Measurements from ENCODE around the gene KCNQ2. TPM values are rescaled to one million over a fixed set of nuclear protein-coding genes. Genes with fewer than 3 reads are reported as not detected.

Gene KCNQ2
- total RNA-seq, 4 donors from 2014 or later = 0.19 to 0.40 (median 0.40) TPM; not detected in 1

DNA sequence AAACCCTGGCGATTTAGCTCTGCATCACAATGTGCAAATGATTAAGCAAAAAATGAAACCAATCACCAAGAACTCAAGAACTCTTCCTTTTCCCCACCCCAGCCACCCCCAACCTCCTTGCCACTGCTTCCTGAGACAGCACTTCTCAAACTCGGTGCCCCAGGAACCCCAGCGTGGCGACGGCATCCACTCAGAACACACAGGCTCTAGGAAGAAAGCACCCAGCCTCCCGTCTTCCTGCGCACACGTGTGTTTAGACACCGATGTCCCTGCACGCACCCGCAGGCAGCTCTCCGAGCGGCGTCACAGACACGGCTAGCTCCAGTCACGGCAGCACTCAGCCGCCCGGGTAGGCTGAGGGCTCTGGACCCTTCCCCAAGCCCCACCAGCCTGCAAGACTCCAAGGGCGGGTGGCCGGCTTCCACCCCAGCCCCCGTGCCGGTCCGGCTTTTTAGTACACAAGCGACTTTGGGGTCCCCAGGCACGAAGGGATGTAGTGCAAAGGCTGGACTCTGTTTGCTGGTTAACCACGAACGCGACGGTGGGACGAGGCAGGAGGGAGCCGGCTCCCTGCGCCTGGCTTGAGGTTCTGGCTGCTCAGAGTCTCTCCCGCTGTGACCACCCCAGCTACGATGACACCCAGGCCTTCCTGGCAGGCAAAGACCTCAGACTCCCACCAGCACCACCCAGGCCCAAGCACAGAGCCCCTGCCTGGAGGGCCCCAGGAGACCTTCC, 51.9 kb downstream of the KCNQ2 start:
- Histone ChIP-seq H3K9me3 (no peaks in the 10 kb centered on the region), H3K4me3 (no peak overlapping the region), H3K4me1 (no peaks in the 10 kb centered on the region), H3K36me3 (no peaks in the 10 kb centered on the region), H3K27ac (no peak overlapping the region), H3K27me3 (peaks cover 87% of the 10 kb centered on the region)
- no peak for ATAC-seq
- TF ChIP-seq CTCF (IDR thresholded peaks at IDR 0.05) (no peak), POLR2A (IDR thresholded peaks at IDR 0.05) (no peak), POLR2AphosphoS5 (IDR thresholded peaks at IDR 0.05) (no peak), EP300 (IDR thresholded peaks at IDR 0.05) (no peak)
- 82% methylated on average over 2 of the region's 34 CpGs; no CpG with 5 or more reads in 1 of the 2 donors for WGBS, 2 donors (ENCODE audit: low coverage in 1 of 2)

GRCh38 chr20:63419299-63419698, 53.2 kb downstream of the KCNQ2 start:
- Histone ChIP-seq H3K27me3 (peaks cover 94% of the 10 kb centered on the region), H3K27ac (no peak overlapping the region), H3K4me3 (no peak overlapping the region), H3K36me3 (no peaks in the 10 kb centered on the region), H3K9me3 (no peaks in the 10 kb centered on the region), H3K4me1 (no peaks in the 10 kb centered on the region)
- TF ChIP-seq POLR2A (IDR thresholded peaks at IDR 0.05) = no peak
- no peak for TF ChIP-seq CTCF (IDR thresholded peaks at IDR 0.05)
- TF ChIP-seq EP300 (IDR thresholded peaks at IDR 0.05) = no peak
- no peak for TF ChIP-seq POLR2AphosphoS5 (IDR thresholded peaks at IDR 0.05)
- WGBS, 2 donors (ENCODE audit: low coverage in 1 of 2) = no CpG with 5 or more reads among the region's 24 CpGs
- no peak for ATAC-seq

DNA sequence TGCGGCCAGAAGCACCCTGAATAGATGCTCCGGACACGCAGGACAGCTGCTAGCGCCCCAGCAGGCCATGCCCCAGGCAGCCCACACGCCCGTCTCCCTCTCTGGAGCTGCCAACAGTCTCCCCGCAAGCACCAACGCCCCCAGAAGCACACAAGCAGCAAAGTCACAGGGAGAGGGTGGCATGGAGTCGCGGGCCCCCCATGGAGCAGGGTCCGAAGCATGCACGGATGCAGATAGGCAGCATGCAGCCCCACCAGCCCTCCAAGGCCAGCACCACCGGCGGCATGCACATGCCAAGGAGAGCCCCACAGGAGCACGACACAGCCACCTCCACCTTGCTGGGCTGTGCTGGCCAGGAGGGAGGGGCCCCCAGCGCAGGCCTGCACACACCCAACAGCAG, 53.8 kb downstream of the KCNQ2 start:
- Histone ChIP-seq H3K9me3 (no peaks in the 10 kb centered on the region), H3K27me3 (peaks cover 94% of the 10 kb centered on the region), H3K27ac (no peak overlapping the region), H3K4me1 (no peaks in the 10 kb centered on the region), H3K36me3 (no peaks in the 10 kb centered on the region), H3K4me3 (no peak overlapping the region)
- TF ChIP-seq POLR2A (IDR thresholded peaks at IDR 0.05) (no peak), POLR2AphosphoS5 (IDR thresholded peaks at IDR 0.05) (no peak), CTCF (IDR thresholded peaks at IDR 0.05) (no peak), EP300 (IDR thresholded peaks at IDR 0.05) (no peak)
- no peak for ATAC-seq
- WGBS, 2 donors (ENCODE audit: low coverage in 1 of 2) = no CpG with 5 or more reads among the region's 16 CpGs

DNA sequence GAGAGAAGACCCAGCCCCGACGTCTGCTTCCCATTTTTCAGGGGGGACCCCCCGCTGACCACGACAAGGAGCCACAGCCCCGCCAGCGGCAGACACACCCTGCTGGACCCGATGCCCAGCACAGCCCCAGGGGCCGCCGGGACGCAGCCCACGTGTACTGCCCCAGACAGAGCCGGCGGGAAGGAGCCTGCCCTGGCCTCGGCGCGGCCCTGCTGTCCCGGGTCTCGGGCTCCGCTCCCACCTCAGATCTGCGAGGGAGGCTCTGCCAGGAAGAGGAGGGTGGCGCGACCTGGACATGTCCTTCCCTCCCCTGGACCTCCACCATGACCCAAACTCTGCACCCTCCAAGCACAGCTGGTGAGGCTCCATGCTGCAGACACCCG, 54.7 kb downstream of the KCNQ2 start:
- Histone ChIP-seq H3K4me1 (no peaks in the 10 kb centered on the region), H3K9me3 (no peaks in the 10 kb centered on the region), H3K36me3 (no peaks in the 10 kb centered on the region), H3K4me3 (no peak overlapping the region), H3K27ac (no peak overlapping the region), H3K27me3 (peaks cover 97% of the 10 kb centered on the region)
- 75% methylated on average over 6 of the region's 23 CpGs; no CpG with 5 or more reads in 1 of the 2 donors for WGBS, 2 donors (ENCODE audit: low coverage in 1 of 2)
- no peak for TF ChIP-seq CTCF (IDR thresholded peaks at IDR 0.05)
- ATAC-seq = no peak

DNA sequence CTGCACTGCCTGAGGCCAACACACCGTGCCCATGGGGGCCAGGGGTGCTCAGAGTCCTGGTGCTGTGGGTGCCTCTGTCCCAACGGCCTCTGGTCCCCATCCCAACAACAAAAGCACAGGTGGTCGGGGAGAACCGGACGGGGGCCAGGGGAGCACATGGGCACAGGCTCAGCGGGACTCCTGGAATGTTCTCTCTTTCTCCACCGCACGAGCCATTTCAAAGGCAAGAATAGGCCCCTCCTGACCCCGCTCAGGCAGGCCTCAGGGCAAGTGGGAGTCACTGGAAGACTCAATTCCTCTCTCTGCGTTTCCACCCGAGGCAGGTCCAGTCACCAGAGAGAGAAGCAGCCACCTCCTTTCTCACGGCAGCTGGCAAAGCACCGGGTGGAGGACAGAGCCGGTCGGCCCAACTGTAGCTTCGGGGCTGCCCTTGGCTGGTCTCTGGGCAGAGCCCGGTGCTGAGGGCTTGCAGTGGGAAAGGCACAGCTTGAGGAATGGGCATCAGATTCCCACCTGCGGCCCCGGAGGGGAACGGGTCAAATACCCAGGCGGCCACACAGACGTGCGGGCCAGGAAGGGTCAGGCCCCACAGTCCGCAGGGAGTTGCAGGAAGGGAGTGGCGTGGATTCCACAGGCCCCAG, 55.2 kb downstream of the KCNQ2 start:
- no peaks in the 10 kb centered on the region for H3K4me1 ChIP-seq
- peaks cover 97% of the 10 kb centered on the region for H3K27me3 ChIP-seq
- no peaks in the 10 kb centered on the region for H3K9me3 ChIP-seq
- ATAC-seq = no peak
- TF ChIP-seq POLR2A (IDR thresholded peaks at IDR 0.05) (no peak), POLR2AphosphoS5 (IDR thresholded peaks at IDR 0.05) (no peak), CTCF (IDR thresholded peaks at IDR 0.05) (no peak)
- H3K4me3 ChIP-seq = no peak overlapping the region
- H3K27ac ChIP-seq = no peak overlapping the region
- no CpG with 5 or more reads among the region's 25 CpGs for WGBS, 2 donors (ENCODE audit: low coverage in 1 of 2)
- H3K36me3 ChIP-seq = no peaks in the 10 kb centered on the region

Data from gastroesophageal sphincter (tissue), 4 donors.